ENCODE results near the gene C6orf62.
"Not testable (repeated sequence)": the region's sequence is repeated elsewhere in the genome, so short reads cannot be mapped to it uniquely, and the experiment has no call there.

Gene C6orf62

DNA sequence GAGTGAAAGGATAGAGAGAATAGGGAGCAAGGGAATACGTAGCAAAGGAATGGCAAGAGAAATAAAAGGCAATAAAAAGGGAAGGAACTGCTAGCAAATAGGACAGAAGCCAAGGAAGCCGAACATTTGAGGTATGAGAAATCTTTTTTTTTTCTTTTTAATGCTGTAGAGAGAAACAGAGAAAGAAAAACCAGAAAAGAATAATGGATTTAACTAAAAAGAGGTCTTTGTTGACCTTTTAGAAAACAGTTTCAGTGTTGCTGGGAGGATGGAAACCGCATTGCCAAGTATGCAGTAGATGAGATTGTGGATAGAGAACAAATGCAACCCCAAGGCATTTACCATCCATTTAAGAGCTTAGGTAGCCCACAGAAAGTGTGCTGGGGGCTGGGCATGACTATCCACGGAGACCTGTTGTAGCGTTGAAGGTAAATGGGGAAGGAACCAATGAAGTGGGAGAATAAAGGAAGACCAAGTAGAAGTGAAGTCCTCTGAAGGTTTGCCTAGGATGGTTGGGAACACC is 23.3 kb upstream of the C6orf62 start:
- TF ChIP-seq, protein P1, sequence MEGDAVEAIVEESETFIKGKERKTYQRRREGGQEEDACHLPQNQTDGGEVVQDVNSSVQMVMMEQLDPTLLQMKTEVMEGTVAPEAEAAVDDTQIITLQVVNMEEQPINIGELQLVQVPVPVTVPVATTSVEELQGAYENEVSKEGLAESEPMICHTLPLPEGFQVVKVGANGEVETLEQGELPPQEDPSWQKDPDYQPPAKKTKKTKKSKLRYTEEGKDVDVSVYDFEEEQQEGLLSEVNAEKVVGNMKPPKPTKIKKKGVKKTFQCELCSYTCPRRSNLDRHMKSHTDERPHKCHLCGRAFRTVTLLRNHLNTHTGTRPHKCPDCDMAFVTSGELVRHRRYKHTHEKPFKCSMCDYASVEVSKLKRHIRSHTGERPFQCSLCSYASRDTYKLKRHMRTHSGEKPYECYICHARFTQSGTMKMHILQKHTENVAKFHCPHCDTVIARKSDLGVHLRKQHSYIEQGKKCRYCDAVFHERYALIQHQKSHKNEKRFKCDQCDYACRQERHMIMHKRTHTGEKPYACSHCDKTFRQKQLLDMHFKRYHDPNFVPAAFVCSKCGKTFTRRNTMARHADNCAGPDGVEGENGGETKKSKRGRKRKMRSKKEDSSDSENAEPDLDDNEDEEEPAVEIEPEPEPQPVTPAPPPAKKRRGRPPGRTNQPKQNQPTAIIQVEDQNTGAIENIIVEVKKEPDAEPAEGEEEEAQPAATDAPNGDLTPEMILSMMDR (conservative IDR thresholded peaks at IDR 0.05; ENCODE audit: low read depth, low read length) = no peak
- DNase-seq (ENCODE audit: low read depth) = no peak
- no peak overlapping the region for H3K4me3 ChIP-seq (ENCODE audit: low read length)

DNA sequence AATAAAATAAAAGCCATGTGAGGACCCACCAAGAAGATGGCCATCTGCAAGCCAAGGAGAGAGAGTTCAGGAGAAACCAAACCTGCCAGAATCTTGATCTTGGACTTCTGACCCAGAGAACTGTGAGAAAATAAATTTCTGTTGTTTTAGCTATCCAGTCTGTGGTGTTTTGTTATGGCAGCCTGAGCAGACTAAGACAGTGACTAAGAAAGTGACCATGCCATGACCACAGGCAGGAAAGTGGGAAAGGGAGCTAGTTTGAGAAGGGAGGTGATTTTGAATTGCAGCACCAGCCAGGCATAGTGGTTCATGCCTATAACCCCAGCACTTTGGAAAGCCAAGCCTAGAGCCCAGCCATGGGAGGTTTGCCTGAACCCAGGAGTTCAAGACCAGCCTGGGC is 21.9 kb upstream of the C6orf62 start:
- DNase-seq (ENCODE audit: low read depth) = no peak
- TF ChIP-seq, protein P1 (conservative IDR thresholded peaks at IDR 0.05; ENCODE audit: low read depth, low read length) = no peak

DNA sequence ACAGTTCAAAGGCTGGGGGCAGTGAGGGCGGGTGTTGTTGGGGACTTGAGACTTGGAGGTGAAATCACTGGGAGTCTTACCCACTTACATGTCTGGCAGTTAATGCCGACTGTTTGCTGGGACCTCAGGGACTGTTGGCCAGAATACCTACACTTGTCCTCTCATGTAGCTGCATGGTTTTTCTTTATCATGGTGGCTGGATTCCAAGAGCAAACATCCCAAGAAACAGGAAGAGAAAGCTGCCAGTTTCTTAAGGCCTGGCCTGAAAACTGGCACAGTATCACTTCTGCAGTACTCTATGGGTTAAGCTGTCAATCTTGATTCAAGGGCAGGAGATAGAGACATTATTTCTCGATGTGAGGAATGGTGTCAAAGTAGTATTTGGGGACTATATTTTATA is 19.8 kb upstream of the C6orf62 start:
- TF ChIP-seq, protein P1 (conservative IDR thresholded peaks at IDR 0.05; ENCODE audit: low read depth, low read length) = no peak
- H3K4me3 ChIP-seq (ENCODE audit: low read length) = no peak overlapping the region
- DNase-seq (ENCODE audit: low read depth) = no peak

More for the DNA sequence above, 21.9 kb upstream of the C6orf62 start:
- no peak overlapping the region for H3K4me3 ChIP-seq (ENCODE audit: low read length)

DNA sequence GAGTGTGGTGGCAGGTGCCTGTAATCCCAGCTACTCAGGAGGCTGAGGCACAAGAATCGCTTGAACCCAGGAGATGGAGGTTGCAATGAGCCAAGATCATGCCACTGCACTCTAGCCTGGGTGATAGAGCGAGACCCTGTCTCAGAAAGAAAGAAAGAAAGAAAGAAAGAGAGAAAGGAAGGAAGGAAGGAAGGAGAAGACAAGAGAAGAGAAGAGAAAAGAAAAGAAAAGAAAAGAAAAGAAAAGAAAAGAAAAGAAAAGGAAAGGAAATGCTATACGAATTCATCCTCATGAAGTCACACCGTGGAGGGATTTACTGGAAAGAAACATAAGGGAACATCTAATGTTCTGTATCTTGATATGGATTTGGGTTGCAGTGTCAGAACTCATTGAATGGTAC is 15.8 kb upstream of the C6orf62 start:
- not testable (repeated sequence) for H3K4me3 ChIP-seq (ENCODE audit: low read length); DNase-seq (ENCODE audit: low read depth)

DNA sequence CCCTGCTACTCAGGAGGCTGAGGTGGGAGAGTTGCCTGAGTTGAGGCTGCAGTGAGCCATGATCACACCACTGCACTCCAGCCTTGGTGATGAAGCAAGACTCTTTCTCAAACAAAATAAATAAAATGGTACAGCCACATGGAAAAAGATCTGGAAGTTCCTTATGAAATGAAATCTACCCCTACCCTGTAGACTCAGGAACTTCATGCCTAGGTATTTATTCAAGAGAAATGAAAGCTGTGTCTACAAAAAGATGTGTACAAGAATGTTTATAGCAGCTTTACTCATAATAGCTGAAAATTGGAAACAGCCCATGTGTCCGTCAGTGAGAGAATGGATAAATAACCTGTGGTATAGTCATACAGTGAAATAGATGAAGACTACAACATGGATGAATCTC is 15.2 kb upstream of the C6orf62 start:
- H3K4me3 ChIP-seq (ENCODE audit: low read length) = no peak overlapping the region
- TF ChIP-seq, protein P1 (conservative IDR thresholded peaks at IDR 0.05; ENCODE audit: low read depth, low read length) = no peak

DNA sequence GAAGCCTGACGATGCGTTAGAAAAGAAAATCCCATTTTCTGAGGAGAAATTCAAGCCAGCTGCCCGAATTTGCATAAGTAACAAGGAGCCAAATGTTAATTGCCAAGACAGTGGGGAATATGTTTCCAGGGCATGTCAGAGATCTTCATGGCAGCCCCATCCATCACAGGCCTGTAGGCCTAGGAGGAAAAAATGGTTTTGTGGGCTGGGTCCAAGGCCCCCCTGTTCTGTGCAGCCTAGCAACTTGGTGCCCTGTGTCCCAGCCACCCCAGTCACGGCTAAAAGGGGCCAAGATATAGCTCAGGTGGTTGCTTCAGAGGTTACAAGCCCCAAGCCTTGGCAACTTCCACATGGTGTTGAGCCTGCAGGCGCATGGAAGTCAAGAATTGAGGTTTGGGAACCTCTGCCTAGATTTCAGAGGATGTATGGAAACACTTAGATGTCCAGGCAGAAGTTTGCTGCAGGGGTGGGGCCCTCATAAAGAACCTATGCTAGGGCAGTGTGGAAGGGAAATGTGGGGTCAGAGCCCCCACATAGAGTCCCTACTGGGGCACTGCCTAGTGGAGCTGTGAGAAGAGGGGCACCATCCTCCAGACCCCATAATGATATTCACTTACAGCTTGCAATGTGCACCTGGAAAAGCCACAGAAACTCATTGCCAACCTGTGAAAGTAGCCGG is 12.6 kb upstream of the C6orf62 start:
- H3K4me3 ChIP-seq (ENCODE audit: low read length); DNase-seq (ENCODE audit: low read depth): not testable (repeated sequence)

More for the DNA sequence above, 15.2 kb upstream of the C6orf62 start:
- DNase-seq (ENCODE audit: low read depth) = no peak

DNA sequence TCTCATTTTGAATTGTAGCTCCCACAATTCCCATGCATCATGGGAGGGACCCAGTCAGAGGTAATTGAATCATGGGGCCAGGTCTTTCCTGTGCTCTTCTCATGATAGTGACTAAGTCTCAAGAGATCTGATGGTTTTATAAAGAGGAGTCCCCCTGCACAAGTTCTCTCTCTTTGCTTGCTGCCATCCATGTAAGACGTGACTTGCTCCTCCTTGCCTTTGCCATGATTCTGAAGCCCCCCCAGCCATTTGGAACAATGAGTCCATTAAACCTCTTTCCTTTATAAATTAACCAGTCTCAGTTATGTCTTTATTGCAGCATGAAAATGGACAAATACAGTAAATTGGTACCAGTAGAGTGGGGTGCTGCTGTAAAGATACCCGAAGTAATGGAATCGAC is 11.7 kb upstream of the C6orf62 start:
- DNase-seq (ENCODE audit: low read depth); H3K4me3 ChIP-seq (ENCODE audit: low read length): not testable (repeated sequence)

DNA sequence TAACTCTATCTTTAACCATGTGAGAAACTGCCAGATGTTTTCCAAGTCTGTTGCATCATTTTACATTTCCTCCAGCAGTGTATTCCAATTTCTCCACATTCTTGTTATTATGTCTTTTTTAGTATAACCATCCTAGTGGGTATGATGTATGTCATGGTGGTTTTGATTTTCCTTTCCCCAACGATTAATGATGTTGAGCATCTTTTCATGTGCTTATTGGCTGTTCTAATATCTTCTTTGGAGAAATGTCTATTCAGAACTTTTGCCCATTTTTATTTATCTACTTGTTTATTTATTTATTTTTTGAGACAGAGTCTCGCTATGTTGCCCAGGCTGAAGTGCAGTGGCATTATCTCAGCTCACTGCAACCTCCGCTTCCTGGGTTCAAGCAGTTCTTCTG is 4.3 kb upstream of the C6orf62 start:
- TF ChIP-seq, protein P1 (conservative IDR thresholded peaks at IDR 0.05; ENCODE audit: low read depth, low read length) = no peak
- DNase-seq (ENCODE audit: low read depth) = no peak

More for the DNA sequence above, 4.3 kb upstream of the C6orf62 start:
- no peak overlapping the region for H3K4me3 ChIP-seq (ENCODE audit: low read length)

All from retinal pigment epithelial cell (primary cell).